ENCODE measurements around the gene GMFB.

The GMFB gene

DNA sequence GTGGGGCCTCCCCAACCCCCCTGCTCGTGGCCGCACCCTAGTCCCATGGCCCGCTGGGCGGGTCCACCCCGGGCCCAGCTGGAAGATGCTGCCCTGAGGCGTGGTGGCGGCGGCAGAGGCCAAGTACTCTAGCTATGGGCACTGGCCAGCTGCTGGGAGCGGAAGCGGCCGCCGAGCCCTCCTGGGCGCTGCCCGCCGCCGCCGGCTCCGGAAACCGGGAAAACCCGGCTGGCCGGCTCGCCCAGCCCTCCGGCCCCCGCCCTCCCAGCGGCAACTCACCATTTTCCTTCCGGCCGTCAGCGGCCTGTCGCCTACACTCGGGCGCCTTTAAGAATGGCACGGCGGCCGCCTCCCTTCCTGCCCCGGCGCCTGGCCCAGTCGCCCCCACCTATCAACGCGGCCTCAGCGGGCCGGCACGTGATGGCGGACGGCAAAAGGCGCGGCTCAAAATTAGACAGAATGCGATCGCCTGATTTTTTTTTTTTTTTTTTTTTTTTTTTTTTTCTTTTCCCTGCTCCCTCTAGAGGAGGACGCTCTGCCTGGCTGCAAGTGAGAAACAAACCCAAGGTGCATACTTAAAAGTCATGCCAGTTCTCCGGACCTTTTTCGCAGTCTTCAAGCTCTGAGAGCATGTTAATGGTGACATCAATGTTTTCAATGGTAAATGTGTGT lies at the start of gene GMFB:
TSS of gene GMFB (minus strand) at position 335 of the 672 bp plus-strand sequence. CDS start at position 282, 53 bp downstream.
- peak; percentile 95 for DNase-seq (ENCODE audit: low spot score)

DNA sequence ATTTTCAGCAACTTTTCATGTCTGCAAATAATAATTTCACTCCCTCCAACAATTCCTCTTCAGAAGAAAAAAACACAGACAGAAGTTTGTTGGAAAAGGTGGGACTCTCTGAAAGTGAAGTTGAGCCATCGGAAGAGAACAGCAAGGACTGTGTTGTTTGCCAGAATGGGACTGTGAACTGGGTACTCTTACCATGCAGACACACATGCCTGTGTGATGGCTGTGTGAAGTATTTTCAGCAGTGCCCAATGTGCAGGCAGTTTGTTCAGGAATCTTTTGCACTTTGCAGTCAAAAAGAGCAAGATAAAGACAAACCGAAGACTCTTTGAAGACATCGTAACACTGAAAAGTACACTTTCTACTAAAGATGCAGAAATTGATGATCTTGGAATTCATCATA lies 49.3 kb upstream of the GMFB start:
- no peak for DNase-seq (ENCODE audit: low spot score)

GRCh38 chr14:54537651-54538050 lies 48.9 kb upstream of the GMFB start:
- DNase-seq (ENCODE audit: low spot score): no peak

DNA sequence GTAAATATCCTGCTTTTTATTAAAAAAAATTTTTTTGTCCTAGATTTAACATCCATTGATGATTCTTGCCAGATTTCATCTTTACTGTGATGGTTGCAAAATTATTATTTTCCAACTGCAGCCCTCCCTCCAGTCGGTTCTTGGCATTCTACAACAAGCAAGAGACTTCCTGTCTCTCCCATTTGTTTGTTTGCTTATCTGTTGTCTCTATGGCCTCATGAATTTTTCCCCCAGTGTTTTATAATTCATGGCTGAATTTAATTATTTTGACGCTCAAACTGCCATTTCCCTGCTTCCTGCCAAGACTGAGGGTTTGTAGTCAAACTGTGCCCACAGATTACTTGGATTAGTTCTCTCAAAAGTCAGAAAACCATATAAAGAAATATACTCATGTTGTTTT lies 46.9 kb upstream of the GMFB start:
- DNase-seq (ENCODE audit: low spot score): no peak

- no peak for DNase-seq (ENCODE audit: low spot score)
Measured at GRCh38 chr14:54535126-54535525, 46.3 kb upstream of the GMFB start.

DNA sequence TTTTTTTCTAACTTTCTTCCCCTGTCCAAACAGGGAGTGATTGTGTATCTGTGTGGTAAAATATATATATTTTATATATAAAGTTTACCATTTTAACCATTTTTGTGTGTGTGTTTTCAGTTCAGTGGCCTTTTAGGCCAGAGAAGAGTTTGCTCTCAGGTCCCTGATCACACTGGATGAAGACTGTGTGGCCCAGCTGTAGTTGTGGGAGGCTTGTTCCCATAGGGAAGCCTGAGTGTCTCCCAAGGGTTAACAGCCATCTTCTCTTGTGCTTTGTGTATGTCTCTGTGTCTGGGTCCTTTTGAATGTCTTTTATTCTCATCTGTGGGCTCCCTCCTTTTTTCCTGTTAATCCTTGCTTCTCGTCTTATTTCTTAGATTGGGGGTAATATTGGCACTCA lies 44.3 kb upstream of the GMFB start:
- DNase-seq (ENCODE audit: low spot score): no peak

DNA sequence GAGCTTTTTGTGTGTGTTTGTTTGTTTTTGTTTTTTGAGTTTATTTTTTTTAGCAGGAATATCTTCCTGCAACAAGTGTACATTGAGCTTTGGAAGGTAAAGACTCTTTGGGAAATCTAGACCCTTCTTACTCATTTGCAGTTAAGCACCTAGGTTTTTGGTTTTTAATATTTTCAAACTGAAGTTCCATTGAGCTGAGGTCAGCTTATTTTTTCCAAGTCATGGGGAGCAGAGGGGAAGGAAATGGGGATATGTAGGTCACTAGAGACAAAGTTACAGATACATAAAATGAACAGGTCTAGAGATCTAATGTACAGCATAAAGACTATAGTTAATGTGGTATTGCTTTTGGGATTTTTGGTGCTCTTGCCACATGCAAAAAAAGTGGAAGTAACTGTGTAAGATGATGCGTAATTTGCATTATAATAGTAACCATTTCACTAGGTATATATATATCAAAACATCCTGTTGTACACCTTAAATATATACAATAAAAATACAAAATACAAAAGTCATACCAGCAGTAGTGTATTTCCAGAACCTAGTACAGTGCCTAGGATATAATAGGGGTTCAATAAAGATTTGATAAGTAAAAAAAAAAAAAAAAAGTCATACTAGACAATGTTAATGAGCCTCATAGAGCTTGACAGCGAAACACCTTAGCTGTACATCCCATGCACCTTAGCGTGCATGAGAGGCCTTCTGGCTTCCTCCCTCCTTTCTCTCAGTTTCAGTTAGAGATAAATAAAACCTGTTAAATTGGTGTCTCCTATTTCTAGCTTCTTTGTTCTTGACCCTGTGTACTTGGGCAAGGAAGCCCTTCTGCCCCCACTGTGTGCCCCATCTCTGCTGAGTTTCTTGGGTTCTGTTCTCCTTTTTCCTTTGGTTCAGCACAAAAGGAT lies 43.6 kb upstream of the GMFB start:
- DNase-seq (ENCODE audit: low spot score): no peak

GRCh38 chr14:54529811-54530210 lies 41.0 kb upstream of the GMFB start:
- DNase-seq (ENCODE audit: low spot score): no peak

- no peak for DNase-seq (ENCODE audit: low spot score)
Measured at GRCh38 chr14:54528973-54529372, 40.2 kb upstream of the GMFB start.

DNA sequence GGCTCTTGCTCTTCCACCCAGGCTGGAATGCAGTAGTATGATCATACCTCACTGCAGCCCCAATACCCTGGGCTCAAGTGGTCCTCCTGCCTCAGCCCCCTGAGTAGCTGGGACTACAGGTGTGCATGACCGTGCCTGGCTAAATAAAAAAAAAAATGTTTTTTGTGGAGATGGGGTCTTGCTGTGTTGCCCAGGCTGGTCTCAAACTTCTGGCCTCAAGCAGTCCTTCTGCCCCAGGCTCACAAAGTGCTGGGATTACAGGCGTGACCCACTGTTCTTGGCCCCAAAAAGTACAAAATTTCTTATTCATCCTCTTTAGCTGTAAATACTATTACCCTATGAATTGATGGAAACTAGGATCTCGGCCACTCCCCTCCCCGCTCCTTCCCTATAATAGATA lies 35.6 kb upstream of the GMFB start:
- no peak for DNase-seq (ENCODE audit: low spot score)

- DNase-seq (ENCODE audit: low spot score): no peak
Measured at GRCh38 chr14:54516709-54517108, 27.9 kb upstream of the GMFB start.

- DNase-seq (ENCODE audit: low spot score): no peak
Measured at GRCh38 chr14:54515670-54516069, 26.9 kb upstream of the GMFB start.

GRCh38 chr14:54512393-54512792 lies 23.6 kb upstream of the GMFB start:
- DNase-seq (ENCODE audit: low spot score): no peak

DNA sequence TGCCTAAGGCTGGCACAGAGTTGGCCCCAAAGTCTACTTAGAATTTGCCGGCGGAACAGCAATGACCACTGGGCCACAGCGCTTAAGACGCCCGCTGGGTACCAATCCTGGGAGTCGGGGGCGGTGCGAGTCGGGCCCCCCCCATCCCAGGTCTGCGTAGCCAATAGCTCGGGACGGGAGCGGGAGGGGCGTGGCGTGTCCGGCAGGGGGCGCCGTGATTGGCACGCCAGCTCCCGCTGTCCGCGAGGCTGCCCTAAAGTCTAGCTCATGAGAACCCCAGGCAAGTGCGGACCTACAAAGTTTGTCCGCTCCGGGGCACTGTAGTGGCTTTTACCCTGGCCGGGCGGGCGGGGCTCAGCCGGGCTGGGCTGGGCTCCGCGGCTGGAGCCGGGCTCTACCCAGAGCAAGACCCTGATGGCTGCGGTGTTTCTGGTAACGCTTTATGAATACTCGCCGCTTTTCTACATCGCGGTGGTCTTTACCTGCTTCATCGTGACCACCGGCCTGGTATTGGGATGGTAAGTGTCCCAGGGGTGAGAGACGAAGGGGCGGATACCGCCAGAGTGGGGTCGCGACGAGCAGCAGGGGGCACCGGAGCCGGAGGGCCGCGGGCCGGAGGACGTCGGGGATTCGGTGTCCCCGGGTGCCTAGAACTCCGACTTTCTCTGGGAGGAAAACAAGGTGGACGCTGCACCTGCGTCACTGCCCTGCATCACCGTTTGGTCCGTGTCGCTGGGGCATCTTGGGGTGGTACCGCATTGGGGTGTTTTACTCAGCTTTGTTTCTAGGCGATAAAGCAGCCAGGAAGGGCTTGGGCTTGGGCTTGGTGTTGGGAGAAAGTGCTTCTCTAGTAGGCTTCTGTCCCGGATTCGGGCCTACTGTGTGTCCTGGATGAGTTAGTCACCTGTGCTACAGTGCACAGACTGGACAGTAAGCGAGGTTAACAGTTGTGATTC lies 21.0 kb upstream of the GMFB start, which contains the start of gene CGRRF1:
TSS of gene CGRRF1 (plus strand) at position 361 of the 956 bp plus-strand sequence. CDS start at position 415, 54 bp downstream.
- DNase-seq (ENCODE audit: low spot score): peak; percentile 98

GRCh38 chr14:54503486-54503885 lies 14.7 kb upstream of the GMFB start:
- DNase-seq (ENCODE audit: low spot score): no peak

DNA sequence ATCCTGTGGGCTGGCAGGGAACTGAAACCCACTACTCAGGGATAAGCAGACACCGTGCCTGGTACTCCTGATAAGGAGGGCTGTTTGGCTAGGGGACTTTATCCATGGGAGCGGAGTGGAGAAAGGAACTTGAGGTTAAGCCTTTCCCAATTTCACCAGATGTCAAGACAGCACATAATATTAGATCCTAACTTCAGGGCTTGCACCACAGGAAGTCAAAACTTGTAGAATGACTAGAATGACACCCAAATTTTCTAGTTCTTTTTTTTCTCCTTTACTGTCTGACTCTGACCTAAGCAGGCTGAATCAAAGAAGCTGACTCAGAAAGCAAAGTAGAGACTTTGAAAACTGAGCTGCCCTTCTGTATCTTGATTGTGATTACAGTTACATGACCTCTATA lies 13.8 kb upstream of the GMFB start:
- DNase-seq (ENCODE audit: low spot score): no peak

- DNase-seq (ENCODE audit: low spot score): no peak
Measured at GRCh38 chr14:54501480-54501879, 12.7 kb upstream of the GMFB start.

GRCh38 chr14:54500744-54501143 lies 12.0 kb upstream of the GMFB start:
- DNase-seq (ENCODE audit: low spot score): no peak

DNA sequence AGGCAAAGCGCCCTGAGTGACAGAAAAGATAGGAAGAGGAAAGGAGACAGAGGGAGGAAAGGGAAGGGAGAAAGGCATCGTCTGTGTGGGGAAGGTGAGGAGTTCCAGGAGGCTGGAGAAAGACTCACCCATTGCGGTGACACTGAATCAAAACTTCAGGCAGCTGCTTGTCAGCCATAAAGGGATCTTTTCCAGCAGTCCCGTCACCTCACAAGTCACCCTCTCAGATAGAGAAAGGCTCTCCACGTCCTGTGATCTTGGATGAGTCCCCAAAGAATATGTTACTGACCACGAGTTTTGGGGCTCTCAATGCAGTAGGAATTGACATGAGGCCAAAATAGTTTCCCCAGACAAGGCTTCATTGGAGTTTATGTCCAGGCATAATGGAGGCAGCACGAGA lies 9.8 kb upstream of the GMFB start:
- no peak for DNase-seq (ENCODE audit: low spot score)

DNA sequence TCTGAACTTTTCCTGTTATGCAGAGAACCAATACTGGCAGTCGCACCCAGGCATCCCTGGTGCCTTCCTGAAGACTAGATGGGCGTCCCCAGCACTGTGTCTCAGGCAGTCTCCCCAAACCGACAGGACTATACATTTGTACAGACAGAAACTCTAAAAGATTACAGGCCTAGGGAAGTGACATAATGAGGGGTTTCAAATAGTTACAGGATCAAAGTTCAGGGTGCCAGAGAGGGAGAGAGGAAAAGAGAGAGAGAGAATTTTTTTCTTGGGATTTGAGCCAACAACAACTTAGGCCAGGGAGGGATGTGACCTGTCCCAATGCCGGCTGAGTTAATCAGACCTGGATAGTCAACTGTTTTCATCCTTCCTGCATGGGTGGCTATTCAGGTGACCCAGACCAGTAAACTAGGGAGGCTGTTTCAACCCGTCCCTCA lies 9.3 kb upstream of the GMFB start:
- DNase-seq (ENCODE audit: low spot score): no peak

GRCh38 chr14:54497224-54497623 lies 8.4 kb upstream of the GMFB start:
- DNase-seq (ENCODE audit: low spot score): no peak

DNA sequence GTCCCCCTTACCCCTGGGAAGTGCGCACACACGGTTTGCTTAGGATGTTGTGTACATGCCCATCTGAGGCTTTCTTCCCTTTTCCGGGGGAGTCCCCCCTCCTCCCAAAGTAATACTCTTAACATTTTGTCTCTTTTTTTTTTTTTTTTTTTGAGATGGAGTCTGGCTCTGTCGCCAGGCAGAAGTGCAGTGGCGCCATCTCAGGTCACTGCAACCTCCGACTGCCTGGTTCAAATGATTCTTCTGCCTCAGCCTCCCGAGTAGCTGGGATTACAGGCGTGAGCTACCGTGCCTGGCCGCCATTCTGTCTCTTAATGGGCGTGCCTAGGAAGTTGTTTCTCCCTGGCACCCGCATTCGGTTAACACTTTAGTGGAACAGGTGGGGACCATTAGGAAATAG lies 4.5 kb upstream of the GMFB start:
- DNase-seq (ENCODE audit: low spot score): no peak

Data from iPS-NIHi11 (cell line).